GM18861 (cell line): Measurements from ENCODE around the gene RTKN2.
"Not testable (repeated sequence)": the region's sequence is repeated elsewhere in the genome, so short reads cannot be mapped to it uniquely, and the experiment has no call there.

Experiments
- ATAC-seq: cut with Tn5 transposase; IDR thresholded peaks from one replicate; pipeline ENCODE4 v1.9.1; 2021; ENCODE audit not compliant: unreplicated experiment

The RTKN2 gene

GRCh38 chr10:62268399-62269114 lies at the start of gene RTKN2:
RTKN2 (minus strand) TSS chr10:62268844; CDS start chr10:62268610, 234 bp downstream.
- no peak for ATAC-seq

GRCh38 chr10:62317257-62317656 lies 48.6 kb upstream of the RTKN2 start:
- no peak for ATAC-seq

- ATAC-seq = no peak
Observed at GRCh38 chr10:62309254-62309653, 40.6 kb upstream of the RTKN2 start.

- no peak for ATAC-seq
Observed at GRCh38 chr10:62308101-62308500, 39.5 kb upstream of the RTKN2 start.

- no peak for ATAC-seq
Observed at GRCh38 chr10:62307635-62308034, 39.0 kb upstream of the RTKN2 start.

GRCh38 chr10:62306663-62307062 lies 38.0 kb upstream of the RTKN2 start:
- no peak for ATAC-seq

GRCh38 chr10:62305813-62306212 lies 37.2 kb upstream of the RTKN2 start:
- ATAC-seq = no peak

- ATAC-seq = no peak
Observed at GRCh38 chr10:62303922-62304321, 35.3 kb upstream of the RTKN2 start.

GRCh38 chr10:62302760-62303159 lies 34.1 kb upstream of the RTKN2 start:
- no peak for ATAC-seq

- no peak for ATAC-seq
Observed at GRCh38 chr10:62297857-62298256, 29.2 kb upstream of the RTKN2 start.

GRCh38 chr10:62284221-62284620 lies 15.6 kb upstream of the RTKN2 start:
- no peak for ATAC-seq

- ATAC-seq = not testable (repeated sequence)
Observed at GRCh38 chr10:62281348-62281747, 12.7 kb upstream of the RTKN2 start.

GRCh38 chr10:62280392-62280791 lies 11.7 kb upstream of the RTKN2 start:
- not testable (repeated sequence) for ATAC-seq

GRCh38 chr10:62278441-62278910 lies 9.8 kb upstream of the RTKN2 start:
- ATAC-seq = no peak

GRCh38 chr10:62277971-62278370 lies 9.3 kb upstream of the RTKN2 start:
- ATAC-seq = no peak

GRCh38 chr10:62270020-62270419 lies 1.4 kb upstream of the RTKN2 start:
- no peak for ATAC-seq

GRCh38 chr10:62268027-62268398 lies 631 bp downstream of the RTKN2 start:
- no peak for ATAC-seq

GRCh38 chr10:62266611-62267010 lies 2.0 kb downstream of the RTKN2 start:
- no peak for ATAC-seq

- ATAC-seq = no peak
Observed at GRCh38 chr10:62266147-62266546, 2.5 kb downstream of the RTKN2 start.

GRCh38 chr10:62264702-62265436 lies 3.8 kb downstream of the RTKN2 start:
- ATAC-seq = peak; percentile 47

GRCh38 chr10:62264126-62264525 lies 4.5 kb downstream of the RTKN2 start:
- no peak for ATAC-seq

GRCh38 chr10:62261666-62262065 lies 7.0 kb downstream of the RTKN2 start:
- ATAC-seq = no peak
